ENCODE results near the gene MYO3A.

Gene MYO3A

DNA sequence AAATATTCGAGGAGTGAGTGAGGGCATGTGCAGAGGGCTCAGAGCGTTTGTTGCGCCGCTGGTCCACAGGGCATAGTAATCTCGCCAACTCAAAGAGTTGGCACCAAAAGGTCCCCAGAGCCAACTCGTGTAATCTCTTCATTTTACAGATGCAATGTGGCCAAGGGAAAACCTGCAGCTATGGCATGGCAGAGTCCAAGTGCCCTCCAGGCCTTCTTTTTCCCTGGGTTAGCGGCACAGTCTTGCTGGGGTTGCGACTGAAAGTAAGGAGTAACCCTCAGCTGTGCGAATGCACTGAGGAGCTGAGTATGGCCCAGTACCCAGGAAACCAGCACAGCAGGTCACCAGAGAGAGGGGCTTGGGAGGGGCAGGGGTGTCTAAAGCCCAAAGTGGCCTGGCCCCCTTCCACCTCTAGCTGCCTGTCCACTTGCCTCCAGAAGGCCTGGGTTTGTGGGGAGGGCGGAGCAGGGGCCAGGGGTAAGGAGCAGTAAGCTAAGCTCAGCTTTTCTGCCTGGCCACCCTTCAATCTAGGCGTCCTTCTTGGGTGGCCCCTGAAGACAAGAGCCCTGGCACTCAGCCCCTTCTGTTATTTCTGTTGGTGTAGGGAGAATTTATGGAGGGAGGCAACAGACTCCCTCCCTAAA lies 279.2 kb downstream of the MYO3A start:
- no peak overlapping the region for H3K9ac ChIP-seq (ENCODE audit: low read length)
- H3K36me3 ChIP-seq (ENCODE audit: control insufficient read depth, insufficient read depth, low read length): no peaks in the 10 kb centered on the region
- H3K27me3 ChIP-seq (ENCODE audit: control insufficient read depth, insufficient read depth, low read length): peaks cover 25% of the 10 kb centered on the region
- H3K4me1 ChIP-seq (ENCODE audit: control insufficient read depth, insufficient read depth, low read length): no peaks in the 10 kb centered on the region
- no peak overlapping the region for H3K4me3 ChIP-seq (ENCODE audit: low read length)
- no peak overlapping the region for H3K27ac ChIP-seq (ENCODE audit: low read depth, low read length)

DNA sequence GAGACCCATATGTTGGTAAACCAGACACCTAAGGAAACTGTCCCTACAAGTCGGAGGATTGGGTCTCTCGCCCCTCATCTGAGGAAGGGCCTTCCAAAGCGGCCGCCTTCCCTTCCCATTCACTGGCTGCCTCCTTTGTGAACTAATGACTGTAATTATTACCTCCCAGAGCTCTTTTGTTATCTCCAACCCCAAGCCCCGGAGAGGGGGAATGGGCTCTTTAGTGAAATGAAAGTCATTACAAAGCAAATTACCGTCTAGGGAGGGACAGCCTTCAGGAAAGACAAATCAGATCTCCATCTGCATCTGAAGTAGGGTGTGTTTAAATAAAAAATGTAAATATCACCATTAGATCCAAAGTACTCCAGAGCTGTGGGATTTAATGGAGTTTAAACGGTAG lies 280.0 kb downstream of the MYO3A start:
- H3K36me3 ChIP-seq (ENCODE audit: control insufficient read depth, insufficient read depth, low read length): no peaks in the 10 kb centered on the region
- H3K4me3 ChIP-seq (ENCODE audit: low read length): no peak overlapping the region
- no peaks in the 10 kb centered on the region for H3K4me1 ChIP-seq (ENCODE audit: control insufficient read depth, insufficient read depth, low read length)
- no peak overlapping the region for H3K9ac ChIP-seq (ENCODE audit: low read length)
- H3K27ac ChIP-seq (ENCODE audit: low read depth, low read length): no peak overlapping the region
- peaks cover 25% of the 10 kb centered on the region for H3K27me3 ChIP-seq (ENCODE audit: control insufficient read depth, insufficient read depth, low read length)

DNA sequence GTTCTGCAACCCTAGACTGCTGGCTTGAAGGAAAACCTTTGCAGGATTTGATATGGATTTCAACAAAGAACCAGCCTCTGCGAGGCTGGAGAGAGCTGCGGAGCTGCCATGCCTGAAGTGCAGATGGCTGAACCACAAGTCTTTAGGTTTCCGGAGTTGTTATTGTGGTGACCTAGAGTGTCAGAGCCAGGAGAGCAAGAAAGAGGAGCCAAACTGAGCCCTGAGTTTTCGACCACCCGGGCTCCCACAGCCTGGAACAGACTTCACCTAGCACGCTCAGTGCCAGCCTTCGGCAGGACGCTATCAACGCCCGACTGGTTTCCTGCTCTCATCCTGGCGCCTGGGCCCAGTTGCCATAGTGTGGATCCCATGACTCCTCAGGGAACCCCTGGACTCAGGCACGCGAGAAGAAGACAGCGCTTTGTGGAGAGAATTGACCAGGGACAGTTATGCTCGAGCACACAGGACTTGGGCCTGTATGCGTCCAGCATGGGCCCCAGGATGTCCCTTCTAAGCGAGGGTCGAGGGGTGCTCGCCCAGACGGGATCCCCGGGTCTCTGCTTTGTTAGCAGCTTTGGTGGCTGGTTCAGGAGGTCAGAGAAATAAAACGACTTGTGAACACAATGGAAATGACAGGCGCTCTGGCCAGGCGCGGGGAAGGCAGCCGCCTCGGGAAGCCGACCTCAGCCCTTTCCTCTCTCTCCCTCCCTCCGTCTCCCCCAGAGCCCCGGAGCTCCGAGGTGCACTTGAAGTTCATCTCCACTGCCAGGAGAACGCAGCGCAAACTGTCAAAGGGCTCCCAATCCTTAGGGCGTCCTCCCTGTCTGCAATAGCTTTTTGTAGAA lies 280.7 kb downstream of the MYO3A start:
- Histone ChIP-seq H3K27ac (ENCODE audit: low read depth, low read length) (no peak overlapping the region), H3K9ac (ENCODE audit: low read length) (no peak overlapping the region), H3K36me3 (ENCODE audit: control insufficient read depth, insufficient read depth, low read length) (no peaks in the 10 kb centered on the region), H3K4me3 (ENCODE audit: low read length) (no peak overlapping the region), H3K4me1 (ENCODE audit: control insufficient read depth, insufficient read depth, low read length) (no peaks in the 10 kb centered on the region), H3K27me3 (ENCODE audit: control insufficient read depth, insufficient read depth, low read length) (peaks cover 25% of the 10 kb centered on the region)

DNA sequence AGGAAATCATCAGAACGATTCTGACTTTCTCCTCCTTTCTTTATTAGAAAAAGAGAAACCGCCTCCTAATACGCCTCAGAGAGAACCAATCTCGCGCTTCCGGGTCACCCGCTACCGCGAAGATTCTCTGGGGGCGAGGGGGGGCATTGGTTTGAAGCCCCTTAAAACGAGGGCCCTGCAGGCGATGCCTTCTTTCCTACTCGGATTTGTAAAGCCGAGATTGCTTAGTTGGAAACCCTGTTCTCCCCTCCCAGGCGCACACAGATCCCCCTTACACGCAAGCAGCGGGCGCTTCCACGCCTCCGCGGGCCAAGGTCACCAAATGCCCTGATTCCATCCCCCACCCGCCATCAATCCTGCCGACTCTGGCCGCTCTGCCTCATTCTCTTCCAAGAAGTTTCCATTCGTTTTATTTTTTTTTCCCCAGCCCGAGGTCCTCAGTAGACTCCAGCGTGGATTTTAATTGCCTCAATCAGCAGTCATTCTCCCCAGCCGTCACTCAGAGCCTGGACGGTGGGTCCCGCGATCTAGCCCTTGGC lies 281.4 kb downstream of the MYO3A start:
- peaks cover 25% of the 10 kb centered on the region for H3K27me3 ChIP-seq (ENCODE audit: control insufficient read depth, insufficient read depth, low read length)
- no peaks in the 10 kb centered on the region for H3K36me3 ChIP-seq (ENCODE audit: control insufficient read depth, insufficient read depth, low read length)
- no peak overlapping the region for H3K27ac ChIP-seq (ENCODE audit: low read depth, low read length)
- no peak overlapping the region for H3K4me3 ChIP-seq (ENCODE audit: low read length)
- no peaks in the 10 kb centered on the region for H3K4me1 ChIP-seq (ENCODE audit: control insufficient read depth, insufficient read depth, low read length)
- no peak overlapping the region for H3K9ac ChIP-seq (ENCODE audit: low read length)

DNA sequence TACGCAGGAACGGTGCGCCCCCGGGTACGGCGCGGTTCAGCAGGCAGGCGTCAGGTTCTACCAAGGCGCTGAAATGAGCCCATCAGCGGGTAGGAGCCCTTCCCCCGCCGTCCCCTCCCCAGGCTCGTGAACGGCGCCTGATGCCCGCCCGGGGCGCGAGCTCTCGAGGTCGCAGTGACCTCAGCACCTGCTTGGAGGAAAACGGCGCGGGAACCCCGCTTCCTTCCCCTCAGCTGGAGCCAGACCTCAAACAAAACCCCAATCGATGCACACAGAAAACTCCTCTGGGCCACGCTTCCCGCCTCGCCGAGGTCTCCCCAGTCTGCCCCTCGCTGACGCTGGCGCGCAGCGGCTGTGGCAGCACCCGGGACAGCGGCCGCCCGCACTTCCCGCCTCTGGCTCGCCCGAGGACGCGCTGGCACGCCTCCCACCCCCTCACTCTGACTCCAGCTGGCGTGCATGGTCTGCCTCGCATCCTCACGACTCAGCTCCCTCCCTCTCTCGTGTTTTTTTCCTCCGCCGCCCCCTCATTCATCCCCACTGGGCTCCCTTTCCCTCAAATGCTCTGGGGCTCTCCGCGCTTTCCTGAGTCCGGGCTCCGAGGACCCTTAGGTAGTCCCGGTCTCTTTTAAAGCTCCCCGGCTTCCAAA lies 282.0 kb downstream of the MYO3A start:
- peaks cover 25% of the 10 kb centered on the region for H3K27me3 ChIP-seq (ENCODE audit: control insufficient read depth, insufficient read depth, low read length)
- H3K4me1 ChIP-seq (ENCODE audit: control insufficient read depth, insufficient read depth, low read length): no peaks in the 10 kb centered on the region
- no peaks in the 10 kb centered on the region for H3K36me3 ChIP-seq (ENCODE audit: control insufficient read depth, insufficient read depth, low read length)
- H3K9ac ChIP-seq (ENCODE audit: low read length): no peak overlapping the region
- peak overlapping the region; percentile 11 for H3K4me3 ChIP-seq (ENCODE audit: low read length)
- no peak overlapping the region for H3K27ac ChIP-seq (ENCODE audit: low read depth, low read length)

DNA sequence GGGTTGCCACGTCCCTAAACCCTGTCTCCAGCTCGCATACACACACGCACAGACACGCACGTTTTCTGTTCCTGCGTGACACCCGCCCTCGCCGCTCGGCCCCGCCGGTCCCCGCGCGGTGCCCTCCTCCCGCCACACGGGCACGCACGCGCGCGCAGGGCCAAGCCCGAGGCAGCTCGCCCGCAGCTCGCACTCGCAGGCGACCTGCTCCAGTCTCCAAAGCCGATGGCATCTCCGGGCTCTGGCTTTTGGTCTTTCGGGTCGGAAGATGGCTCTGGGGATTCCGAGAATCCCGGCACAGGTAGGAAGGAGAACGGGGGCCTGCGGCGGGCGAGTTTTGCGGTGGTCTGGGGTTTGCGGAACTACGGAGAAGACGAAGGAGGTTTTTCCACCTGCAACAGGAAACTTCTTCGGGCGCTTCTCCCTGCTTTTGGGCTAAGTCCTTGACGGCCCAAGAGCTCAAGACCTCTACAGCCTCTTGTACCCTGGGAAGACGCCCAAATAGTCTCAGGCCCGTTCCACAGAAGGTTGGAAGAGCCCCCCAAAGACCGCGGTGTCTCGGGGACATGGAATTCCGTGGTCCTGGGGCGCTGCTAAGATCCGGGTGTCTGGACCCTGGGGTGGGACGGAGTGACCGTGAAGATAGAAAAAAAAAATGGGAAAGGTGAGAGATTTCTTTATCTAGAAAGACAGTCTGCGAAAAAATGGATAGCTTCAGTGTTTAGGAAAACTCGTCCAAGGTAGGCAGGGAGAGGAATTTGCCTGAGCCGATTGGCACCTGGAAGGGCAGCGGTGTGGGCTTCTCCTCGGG lies 282.8 kb downstream of the MYO3A start, which contains the start of gene GAD2:
Gene GAD2 (plus strand): TSS at position 190 of the 811 bp plus-strand sequence. CDS start 36 bp downstream, at position 226.
- Histone ChIP-seq H3K9ac (ENCODE audit: low read length) (no peak within 1 kb of the TSS), H3K4me3 (ENCODE audit: low read length) (peak within 1 kb of the TSS; percentile 11), H3K27me3 (ENCODE audit: control insufficient read depth, insufficient read depth, low read length) (peaks cover 30% of the 10 kb centered on the region)

DNA sequence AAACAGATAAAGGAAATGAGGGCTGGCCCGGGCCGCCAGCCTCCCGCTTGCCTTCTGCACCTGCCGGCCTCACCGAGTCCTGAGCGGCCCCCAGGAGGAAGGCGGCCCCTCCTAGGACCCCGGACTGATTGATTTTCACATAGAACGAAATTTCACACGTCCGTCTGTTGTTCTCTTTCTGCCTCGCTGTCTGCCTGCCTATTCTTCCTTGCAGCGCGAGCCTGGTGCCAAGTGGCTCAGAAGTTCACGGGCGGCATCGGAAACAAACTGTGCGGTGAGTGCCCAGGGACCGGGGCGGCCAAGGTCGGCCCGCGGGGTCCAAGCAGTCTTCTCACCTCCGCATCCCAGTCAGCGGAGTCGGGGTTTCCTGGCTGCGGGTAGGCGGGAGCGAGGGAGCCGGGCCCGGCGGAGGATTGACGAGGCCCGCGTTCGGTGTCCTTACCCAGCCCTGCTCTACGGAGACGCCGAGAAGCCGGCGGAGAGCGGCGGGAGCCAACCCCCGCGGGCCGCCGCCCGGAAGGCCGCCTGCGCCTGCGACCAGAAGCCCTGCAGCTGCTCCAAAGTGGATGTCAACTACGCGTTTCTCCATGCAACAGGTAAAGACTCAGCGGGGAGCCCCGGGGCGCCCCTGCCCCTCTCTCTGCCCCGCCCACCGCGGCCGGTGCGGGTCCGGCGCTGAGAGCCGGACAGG lies 283.5 kb downstream of the MYO3A start:
- Histone ChIP-seq H3K9ac (ENCODE audit: low read length) (no peak overlapping the region), H3K27ac (ENCODE audit: low read depth, low read length) (no peak overlapping the region), H3K36me3 (ENCODE audit: control insufficient read depth, insufficient read depth, low read length) (no peaks in the 10 kb centered on the region), H3K4me1 (ENCODE audit: control insufficient read depth, insufficient read depth, low read length) (no peaks in the 10 kb centered on the region), H3K4me3 (ENCODE audit: low read length) (no peak overlapping the region), H3K27me3 (ENCODE audit: control insufficient read depth, insufficient read depth, low read length) (peaks cover 30% of the 10 kb centered on the region)

More for the DNA sequence above, 282.8 kb downstream of the MYO3A start, which contains the start of gene GAD2:
- H3K36me3 ChIP-seq (ENCODE audit: control insufficient read depth, insufficient read depth, low read length): no peaks in the 10 kb centered on the region
- H3K27ac ChIP-seq (ENCODE audit: low read depth, low read length): no peak within 1 kb of the TSS
- H3K4me1 ChIP-seq (ENCODE audit: control insufficient read depth, insufficient read depth, low read length): no peaks in the 10 kb centered on the region

DNA sequence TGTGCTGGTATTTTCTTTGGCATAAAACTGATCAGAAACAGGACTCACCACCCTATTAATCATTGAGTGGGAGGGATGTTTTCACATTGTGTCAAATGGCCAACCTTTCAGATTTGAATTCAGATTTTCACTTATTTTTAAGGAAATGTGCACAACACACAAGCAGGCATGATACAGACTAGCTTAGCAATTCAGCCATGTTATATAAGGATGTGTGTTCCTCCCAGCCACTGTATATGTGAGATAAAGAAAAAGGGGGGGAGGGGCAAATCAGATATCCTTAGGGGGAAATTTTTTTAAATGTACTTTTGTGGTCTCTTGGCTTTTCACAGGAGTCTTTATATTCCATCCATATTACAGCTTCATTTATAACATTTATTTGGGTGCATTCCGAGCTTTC lies 285.6 kb downstream of the MYO3A start:
- Histone ChIP-seq H3K27ac (ENCODE audit: low read depth, low read length) (no peak overlapping the region), H3K36me3 (ENCODE audit: control insufficient read depth, insufficient read depth, low read length) (no peaks in the 10 kb centered on the region), H3K4me1 (ENCODE audit: control insufficient read depth, insufficient read depth, low read length) (no peaks in the 10 kb centered on the region), H3K4me3 (ENCODE audit: low read length) (no peak overlapping the region), H3K27me3 (ENCODE audit: control insufficient read depth, insufficient read depth, low read length) (peaks cover 24% of the 10 kb centered on the region), H3K9ac (ENCODE audit: low read length) (no peak overlapping the region)

DNA sequence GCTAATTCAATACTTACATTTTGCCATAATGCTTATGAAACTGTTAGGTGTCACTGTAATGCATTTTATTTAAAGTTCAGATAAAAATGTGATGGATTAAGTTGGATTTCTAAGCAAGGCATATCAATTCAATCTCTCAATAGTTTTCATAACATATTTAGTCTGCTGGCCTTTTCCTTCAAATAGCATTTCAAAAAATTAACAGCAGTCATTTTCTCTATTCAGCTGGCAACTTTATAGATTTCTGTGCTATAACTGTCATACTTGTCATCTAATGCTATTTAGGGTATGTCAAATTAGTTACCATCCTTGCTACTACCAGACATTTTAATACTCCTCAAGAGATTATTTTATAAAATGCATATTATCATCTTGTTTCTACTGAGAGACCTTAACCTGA lies 286.9 kb downstream of the MYO3A start:
- Histone ChIP-seq H3K4me3 (ENCODE audit: low read length) (no peak overlapping the region), H3K36me3 (ENCODE audit: control insufficient read depth, insufficient read depth, low read length) (no peaks in the 10 kb centered on the region), H3K27me3 (ENCODE audit: control insufficient read depth, insufficient read depth, low read length) (peaks cover 20% of the 10 kb centered on the region), H3K27ac (ENCODE audit: low read depth, low read length) (no peak overlapping the region), H3K4me1 (ENCODE audit: control insufficient read depth, insufficient read depth, low read length) (no peaks in the 10 kb centered on the region), H3K9ac (ENCODE audit: low read length) (no peak overlapping the region)

DNA sequence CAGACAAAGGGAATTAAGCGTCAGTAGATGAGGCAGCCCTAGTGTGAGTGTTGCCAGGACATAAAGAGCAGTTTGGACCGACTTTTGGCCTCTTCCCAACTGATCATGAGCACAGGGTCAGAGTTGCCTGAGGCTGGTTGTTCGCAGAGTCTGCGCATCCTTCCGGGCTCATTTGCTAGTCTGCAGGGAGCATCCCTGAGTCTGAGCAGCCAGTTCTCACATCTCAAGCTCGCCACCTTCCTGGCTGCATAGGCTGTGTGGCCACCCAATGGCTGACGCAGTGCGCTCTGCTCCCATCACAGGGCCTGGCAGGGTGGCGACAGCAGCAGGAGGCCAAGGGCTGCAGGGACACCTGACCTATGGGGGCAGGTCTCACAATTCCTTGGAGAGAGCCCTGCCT lies 287.5 kb downstream of the MYO3A start:
- Histone ChIP-seq H3K4me1 (ENCODE audit: control insufficient read depth, insufficient read depth, low read length) (no peaks in the 10 kb centered on the region), H3K4me3 (ENCODE audit: low read length) (no peak overlapping the region), H3K36me3 (ENCODE audit: control insufficient read depth, insufficient read depth, low read length) (no peaks in the 10 kb centered on the region), H3K9ac (ENCODE audit: low read length) (no peak overlapping the region), H3K27me3 (ENCODE audit: control insufficient read depth, insufficient read depth, low read length) (peaks cover 17% of the 10 kb centered on the region), H3K27ac (ENCODE audit: low read depth, low read length) (no peak overlapping the region)

DNA sequence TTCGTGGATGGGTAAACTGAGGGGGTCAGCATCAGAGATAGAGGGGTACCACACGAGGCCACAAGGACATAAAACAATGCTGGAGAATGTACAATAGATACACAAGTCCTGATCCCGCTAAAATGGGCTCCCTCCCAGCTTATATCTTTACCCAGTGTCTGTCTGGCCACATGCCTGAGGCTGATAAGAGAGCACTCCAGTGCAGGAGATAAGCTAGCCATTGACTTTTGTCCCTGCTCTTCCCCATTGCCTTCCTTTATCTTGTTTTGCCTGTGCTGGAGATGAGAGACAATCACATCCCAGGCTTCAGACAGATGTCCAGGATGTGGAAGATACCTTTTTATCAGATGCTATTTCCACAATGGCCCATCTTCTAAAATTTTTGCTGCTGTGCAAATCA lies 288.5 kb downstream of the MYO3A start:
- Histone ChIP-seq H3K4me3 (ENCODE audit: low read length) (no peak overlapping the region), H3K27me3 (ENCODE audit: control insufficient read depth, insufficient read depth, low read length) (peaks cover 8% of the 10 kb centered on the region)

More for the DNA sequence above, 288.5 kb downstream of the MYO3A start:
- Histone ChIP-seq H3K4me1 (ENCODE audit: control insufficient read depth, insufficient read depth, low read length) (no peaks in the 10 kb centered on the region), H3K36me3 (ENCODE audit: control insufficient read depth, insufficient read depth, low read length) (no peaks in the 10 kb centered on the region), H3K9ac (ENCODE audit: low read length) (no peak overlapping the region), H3K27ac (ENCODE audit: low read depth, low read length) (no peak overlapping the region)
